Esophagus muscularis mucosa (tissue), 4 donors: ENCODE results near the gene OPA3. TPM values are rescaled to one million over a fixed set of nuclear protein-coding genes. Genes with fewer than 3 reads are reported as not detected.

Source experiments
- DNase-seq: peaks from one replicate; pipeline ENCODE4 v3.0.0-alpha.2; 2017; ENCODE audit errors: extremely low spot score
- H3K27ac ChIP-seq, 4 donors: fragments of 200-600 bp; sonication (generic); replicated peaks in 1 of 4; 1 replicate in 3 of 4; 2 replicates in 1 of 4; pipeline ENCODE4 v1.5.1; 2016 to 2019; ENCODE audit warnings: mild to moderate bottlenecking in 1 of 4
- H3K27me3 ChIP-seq, 4 donors: fragments of 200-600 bp; sonication (generic); one replicate each; pipeline versions ENCODE4 v1.5.1 to v1.6.0; 2016 to 2019
- H3K36me3 ChIP-seq, 4 donors: fragments of 200-600 bp; sonication (generic); one replicate each; pipeline ENCODE4 v1.5.1; 2016 to 2019
- H3K4me1 ChIP-seq, 4 donors: fragments of 200-600 bp; sonication (generic); one replicate each; pipeline ENCODE4 v1.5.1; 2016 to 2019
- H3K4me3 ChIP-seq, 4 donors: fragments of 200-600 bp; sonication (generic); 1 replicate in 2 of 4; 2 replicates in 2 of 4; pipeline ENCODE4 v1.5.1; 2016 to 2019; ENCODE audit warnings: mild to moderate bottlenecking in 4 of 4, moderate library complexity in 1 of 4
- H3K9me3 ChIP-seq, 4 donors: fragments of 200-600 bp; sonication (generic); 1 replicate in 3 of 4; 2 replicates in 1 of 4; pipeline ENCODE4 v1.5.1; 2016 to 2019
- CTCF ChIP-seq, 3 experiments: fragments of 200-600 bp in 2 of 3; fragments of 450-650 bp in 1 of 3; sonication (generic) in 2 of 3; IDR thresholded peaks; one replicate each; pipeline ENCODE4 v1.5.1; 2017 to 2019; ENCODE audit warnings: antibody characterized with exemption in 3 of 3, mild to moderate bottlenecking in 2 of 3, moderate library complexity in 1 of 3
- EP300 ChIP-seq: sonication (generic); formaldehyde crosslinking; IDR thresholded peaks from one replicate; pipeline ENCODE4 v1.6.1; 2017; ENCODE audit warnings: antibody characterized with exemption
- POLR2A ChIP-seq: fragments of 450-650 bp; IDR thresholded peaks from one replicate; pipeline ENCODE4 v1.6.1; 2017; ENCODE audit warnings: antibody characterized with exemption, moderate library complexity, mild to moderate bottlenecking, low read depth
- POLR2AphosphoS5 ChIP-seq, 2 donors: sonication (generic); formaldehyde crosslinking; IDR thresholded peaks; one replicate each; pipeline ENCODE4 v1.6.1; 2017; ENCODE audit warnings: antibody characterized with exemption in 2 of 2
- whole genome bisulfite sequencing: methylation state at CpG from one replicate; pipeline ENCODE4 v1.1.5; 2018; 5-methylcytosine and 5-hydroxymethylcytosine counted together
- intact Hi-C: fragments of 100-400 bp; cut with DNase I; formaldehyde crosslinking; loops from one replicate; pipeline ENCODE4 v1.15.1; 2023
- total RNA-seq, 4 donors: library from RNA; depleted of rRNA; stranded (reverse); fragments of >200 nt; gene quantifications; one replicate each; pipeline versions ENCODE4 v1.1.0 to v1.2.1, GENCODE V29; 2016

The OPA3 gene
- total RNA-seq, 4 donors from 2014 or later, result 6.2 to 20.0 (median 13.8) TPM

DNA sequence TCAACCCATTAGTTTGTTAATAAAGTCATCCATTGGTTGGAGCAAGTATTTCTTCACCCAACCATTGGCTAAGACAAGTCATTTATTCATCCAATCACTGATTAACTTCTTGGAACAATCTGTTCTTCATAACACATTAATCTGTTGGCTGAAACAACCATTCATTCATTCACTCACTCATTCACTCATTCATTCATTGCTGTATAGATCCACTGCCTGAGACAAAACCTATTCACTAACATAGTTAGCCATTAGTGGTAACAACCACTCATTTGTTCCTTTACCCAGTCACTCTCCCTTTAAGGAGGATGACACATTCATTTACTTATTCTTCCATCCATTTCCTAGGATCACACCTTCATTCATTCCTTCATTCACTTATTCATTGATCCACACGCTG lies 39.4 kb upstream of the OPA3 start:
- no peaks in the 10 kb centered on the region for H3K4me1 ChIP-seq
- no peak for DNase-seq
- H3K9me3 ChIP-seq, result no peaks in the 10 kb centered on the region
- 93% methylated on average over 1 of the region's 1 CpG for WGBS
- TF ChIP-seq POLR2AphosphoS5 (IDR thresholded peaks at IDR 0.05), result no peak
- TF ChIP-seq CTCF (IDR thresholded peaks at IDR 0.05), result no peak
- no peak for TF ChIP-seq POLR2A
- TF ChIP-seq EP300, result no peak
- no peak overlapping the region for H3K27ac ChIP-seq
- H3K4me3 ChIP-seq, result no peak overlapping the region
- H3K27me3 ChIP-seq, result no peaks in the 10 kb centered on the region
- intact Hi-C loops, result no loop called here
- H3K36me3 ChIP-seq, result peaks cover 4 to 89% (median 68%) of the 10 kb centered on the region in 4 donors

DNA sequence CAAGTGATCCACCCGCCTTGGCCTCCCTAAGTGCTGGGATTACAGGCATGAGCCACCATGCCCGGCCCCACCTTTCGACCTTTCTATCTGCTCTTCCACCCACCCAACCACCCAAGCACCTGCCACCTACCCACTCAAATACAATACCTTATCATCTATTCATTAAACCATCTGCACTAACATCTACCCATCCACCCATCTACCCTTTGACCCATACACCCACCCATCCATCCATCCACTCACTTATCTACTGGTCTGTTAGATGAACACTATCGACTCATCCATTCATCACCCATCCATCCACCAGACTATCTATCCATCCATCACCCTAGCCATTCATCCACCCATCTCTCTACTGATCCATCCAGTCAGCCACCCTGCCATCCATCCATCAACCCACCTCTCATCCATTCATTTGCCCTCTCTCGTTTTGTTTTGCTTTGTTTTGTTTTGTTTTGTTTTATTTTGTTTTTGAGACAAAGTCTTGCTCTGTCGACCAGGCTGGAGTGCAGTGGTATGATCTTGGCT lies 37.4 kb upstream of the OPA3 start:
- 92% methylated on average over 6 of the region's 6 CpGs for WGBS
- Histone ChIP-seq H3K36me3 (peaks cover 11 to 81% (median 63%) of the 10 kb centered on the region in 4 donors), H3K9me3 (no peaks in the 10 kb centered on the region), H3K4me1 (no peaks in the 10 kb centered on the region), H3K27ac (no peak overlapping the region), H3K27me3 (no peaks in the 10 kb centered on the region), H3K4me3 (no peak overlapping the region)
- TF ChIP-seq POLR2A, result no peak
- no peak for TF ChIP-seq POLR2AphosphoS5 (IDR thresholded peaks at IDR 0.05)
- TF ChIP-seq EP300, result no peak
- TF ChIP-seq CTCF (IDR thresholded peaks at IDR 0.05), result no peak
- intact Hi-C loops, result no loop called here
- no peak for DNase-seq

- peaks cover 11 to 83% (median 58%) of the 10 kb centered on the region in 4 donors for H3K36me3 ChIP-seq
- 92% methylated on average over 11 of the region's 17 CpGs for WGBS
Measured at GRCh38 chr19:45621389-45621788, 36.8 kb upstream of the OPA3 start.

DNA sequence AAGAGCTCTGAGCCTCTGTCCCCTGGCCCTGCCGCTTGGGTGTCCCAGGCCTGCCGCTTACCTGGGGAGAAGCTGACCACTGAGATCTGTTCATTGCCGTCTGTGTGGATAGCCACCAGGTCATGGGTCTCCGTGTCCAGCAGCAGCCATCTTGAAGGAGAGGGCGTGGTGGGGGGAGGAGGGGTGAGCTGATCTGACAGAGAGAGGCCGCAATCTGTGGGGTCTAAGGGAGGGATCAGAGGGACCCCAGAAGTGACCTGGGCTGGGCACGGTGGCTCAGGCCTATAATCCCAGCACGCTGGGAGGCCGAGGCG lies 32.1 kb upstream of the OPA3 start:
- no peak for DNase-seq
- TF ChIP-seq EP300 (no peak), CTCF (IDR thresholded peaks at IDR 0.05) (no peak), POLR2A (no peak), POLR2AphosphoS5 (IDR thresholded peaks at IDR 0.05) (no peak)
- WGBS, result 78% methylated on average over 9 of the region's 10 CpGs

More at GRCh38 chr19:45621389-45621788, 36.8 kb upstream of the OPA3 start:
- Histone ChIP-seq H3K27ac (no peak overlapping the region), H3K9me3 (no peaks in the 10 kb centered on the region), H3K27me3 (no peaks in the 10 kb centered on the region), H3K4me1 (peaks cover 0 to 4% (median under 1%) of the 10 kb centered on the region in 4 donors), H3K4me3 (no peak overlapping the region)
- intact Hi-C loops, result no loop called here
- no peak for TF ChIP-seq CTCF (IDR thresholded peaks at IDR 0.05)
- TF ChIP-seq POLR2A, result no peak
- no peak for TF ChIP-seq EP300
- TF ChIP-seq POLR2AphosphoS5 (IDR thresholded peaks at IDR 0.05), result no peak
- DNase-seq, result no peak

More for the DNA sequence above, 32.1 kb upstream of the OPA3 start:
- Histone ChIP-seq H3K27me3 (no peaks in the 10 kb centered on the region), H3K4me1 (peaks cover 0 to 18% (median 9%) of the 10 kb centered on the region in 4 donors), H3K9me3 (no peaks in the 10 kb centered on the region), H3K4me3 (no peak overlapping the region), H3K27ac (no peak overlapping the region), H3K36me3 (peaks cover 11 to 78% (median 65%) of the 10 kb centered on the region in 4 donors)
- intact Hi-C loops, result no loop called here
